DND-41 (cell line): ENCODE results near the gene KLRC2.
"Not testable (repeated sequence)": the region's sequence is repeated elsewhere in the genome, so short reads cannot be mapped to it uniquely, and the experiment has no call there.

ENCODE experiments used
- ATAC-seq: fragments of 200-7000 bp; cut with Tn5 transposase; 3 replicates; pipeline ENCODE4 v1.9.1; 2021; ENCODE audit warnings: low read depth; ENCODE audit not compliant: insufficient read depth
- DNase-seq: peaks from one replicate; pipeline ENCODE4 v3.0.0-alpha.2; 2020
- H2AFZ ChIP-seq: 2 replicates; pipeline ENCODE4 v1.6.0; 2012; ENCODE audit warnings: low read depth, low read length
- H3K27ac ChIP-seq: 2 replicates; pipeline ENCODE4 v1.5.1; 2012; ENCODE audit warnings: low read length, inconsistent platforms
- H3K27me3 ChIP-seq: fragments of 200-600 bp; sonication (generic); 2 replicates; pipeline ENCODE4 v1.6.0; 2012; ENCODE audit warnings: low read length, mild to moderate bottlenecking, inconsistent platforms; ENCODE audit not compliant: insufficient read depth, poor library complexity
- H3K36me3 ChIP-seq: 2 replicates; pipeline ENCODE4 v1.5.1; 2012; ENCODE audit warnings: low read length, inconsistent platforms; ENCODE audit not compliant: insufficient read depth
- H3K4me1 ChIP-seq: 2 replicates; pipeline ENCODE4 v1.5.1; 2012; ENCODE audit warnings: mild to moderate bottlenecking, low read length; ENCODE audit not compliant: insufficient read depth
- H3K4me2 ChIP-seq: 2 replicates; pipeline ENCODE4 v1.6.0; 2012; ENCODE audit warnings: mild to moderate bottlenecking, moderate library complexity, low read length, inconsistent platforms; ENCODE audit not compliant: insufficient read depth
- H3K4me3 ChIP-seq, 2 experiments: fragments of 200-600 bp in 1 of 2; shearing (Covaris generic) in 1 of 2; 2 replicates each; pipeline ENCODE4 v1.5.1; 2012 to 2016; ENCODE audit warnings: inconsistent platforms in 2 of 2, low read length in 2 of 2, mild to moderate bottlenecking in 2 of 2, low read depth in 1 of 2, moderate library complexity in 1 of 2
- H3K79me2 ChIP-seq: 2 replicates; pipeline ENCODE4 v1.6.0; 2012; ENCODE audit warnings: low read length, inconsistent platforms; ENCODE audit not compliant: insufficient read depth
- H3K9ac ChIP-seq: 2 replicates; pipeline ENCODE4 v1.6.0; 2012; ENCODE audit warnings: low read depth, mild to moderate bottlenecking, inconsistent platforms, low read length, moderate library complexity
- H3K9me3 ChIP-seq: 2 replicates; pipeline ENCODE4 v1.5.1; 2012; ENCODE audit warnings: low read length, moderate library complexity, mild to moderate bottlenecking, inconsistent platforms; ENCODE audit not compliant: insufficient read depth, severe bottlenecking
- H4K20me1 ChIP-seq: 2 replicates; pipeline ENCODE4 v1.6.0; 2012; ENCODE audit warnings: low read length; ENCODE audit not compliant: insufficient read depth
- CTCF ChIP-seq: IDR thresholded peaks from 2 replicates; pipeline ENCODE4 v1.5.1; 2012; ENCODE audit warnings: borderline replicate concordance, low read length, moderate library complexity, mild to moderate bottlenecking; ENCODE audit not compliant: poor library complexity, severe bottlenecking; ENCODE audit errors: extremely low read depth
- EZH2 ChIP-seq: IDR thresholded peaks from 3 replicates; pipeline ENCODE4 v1.6.1; 2012; ENCODE audit warnings: borderline replicate concordance, low read depth, mild to moderate bottlenecking, moderate library complexity, low read length, inconsistent platforms; ENCODE audit not compliant: severe bottlenecking

KLRC2 gene

GRCh38 chr12:10389904-10390303, 45.9 kb downstream of the KLRC2 start, which contains the start of gene KLRK1:
TSS of gene KLRK1 (minus strand) at chr12:10390041. CDS start at chr12:10388810, 1,231 bp downstream.
- TF ChIP-seq CTCF (no peak), EZH2 (no peak)
- no peaks in the 10 kb centered on the region for H3K27me3 ChIP-seq
- no peak within 1 kb of the TSS for H3K4me3 ChIP-seq
- DNase-seq, result no peak
- H3K79me2 ChIP-seq, result no peaks in the 10 kb centered on the region
- no peak within 1 kb of the TSS for H3K4me2 ChIP-seq
- no peaks in the 10 kb centered on the region for H3K9me3 ChIP-seq
- H2AFZ ChIP-seq, result no peak within 1 kb of the TSS
- H3K4me1 ChIP-seq, result no peaks in the 10 kb centered on the region; the same call in 1 of the 2 replicates
- no peaks in the 10 kb centered on the region for H4K20me1 ChIP-seq
- H3K27ac ChIP-seq, result no peak within 1 kb of the TSS
- ATAC-seq, result no peak
- no peak within 1 kb of the TSS for H3K9ac ChIP-seq
- no peaks in the 10 kb centered on the region for H3K36me3 ChIP-seq

- ATAC-seq (peak; percentile 64; the same call in 2 of the 3 replicates), DNase-seq (no peak)
- no peak overlapping the region for H2AFZ ChIP-seq
- H3K79me2 ChIP-seq, result no peaks in the 10 kb centered on the region
- H4K20me1 ChIP-seq, result no peaks in the 10 kb centered on the region
- TF ChIP-seq EZH2 (no peak), CTCF (no peak)
- no peaks in the 10 kb centered on the region for H3K36me3 ChIP-seq
- no peak overlapping the region for H3K27ac ChIP-seq
- no peaks in the 10 kb centered on the region for H3K27me3 ChIP-seq
- H3K4me1 ChIP-seq, result no peaks in the 10 kb centered on the region; the same call in 1 of the 2 replicates
- no peak overlapping the region for H3K4me3 ChIP-seq
- H3K4me2 ChIP-seq, result no peak overlapping the region
- H3K9me3 ChIP-seq, result no peaks in the 10 kb centered on the region
- H3K9ac ChIP-seq, result no peak overlapping the region
Observed at GRCh38 chr12:10388624-10389413, 47.0 kb downstream of the KLRC2 start.

- not testable (repeated sequence) for H3K4me2 ChIP-seq, H3K36me3 ChIP-seq, H3K79me2 ChIP-seq
Observed at GRCh38 chr12:10387498-10387897, 48.3 kb downstream of the KLRC2 start.

GRCh38 chr12:10386857-10387256, 49.0 kb downstream of the KLRC2 start:
- H3K36me3 ChIP-seq, result no peaks in the 10 kb centered on the region
- ATAC-seq (no peak), DNase-seq (no peak)
- H2AFZ ChIP-seq, result no peak overlapping the region
- no peaks in the 10 kb centered on the region for H4K20me1 ChIP-seq
- no peak overlapping the region for H3K27ac ChIP-seq
- TF ChIP-seq CTCF, result no peak
- TF ChIP-seq EZH2, result no peak
- no peaks in the 10 kb centered on the region for H3K9me3 ChIP-seq
- no peaks in the 10 kb centered on the region for H3K27me3 ChIP-seq
- no peaks in the 10 kb centered on the region; the same call in 1 of the 2 replicates for H3K4me1 ChIP-seq
- H3K4me2 ChIP-seq, result no peak overlapping the region
- H3K4me3 ChIP-seq, result no peak overlapping the region
- no peak overlapping the region for H3K9ac ChIP-seq
- H3K79me2 ChIP-seq, result no peaks in the 10 kb centered on the region

More at GRCh38 chr12:10387498-10387897, 48.3 kb downstream of the KLRC2 start:
- not testable (repeated sequence) for H3K4me1 ChIP-seq, ATAC-seq, H2AFZ ChIP-seq, H3K27me3 ChIP-seq, H3K27ac ChIP-seq, H3K9me3 ChIP-seq, H3K9ac ChIP-seq, H4K20me1 ChIP-seq, DNase-seq, H3K4me3 ChIP-seq
